HepG2 (cell line): Measurements from ENCODE around the gene SEMA3G.

Experiments used
- EZH2 ChIP-seq: conservative IDR thresholded peaks from 2 replicates; pipeline ENCODE4 v1.6.1; 2012; ENCODE audit warnings: mild to moderate bottlenecking, low read depth, low read length, moderate library complexity
- FOSL2 ChIP-seq: sonication (generic); formaldehyde crosslinking; IDR thresholded peaks from 2 replicates; pipeline ENCODE4 v1.4.0; 2020; ENCODE audit warnings: missing genetic modification reagents
- FOXO4 ChIP-seq: sonication (generic); formaldehyde crosslinking; conservative IDR thresholded peaks from 2 replicates; pipeline ENCODE4 v1.8.1; 2023; ENCODE audit warnings: missing genetic modification reagents
- HOXA7 ChIP-seq: sonication (generic); formaldehyde crosslinking; IDR thresholded peaks from 2 replicates; pipeline ENCODE4 v1.8.1; 2022; ENCODE audit warnings: mild to moderate bottlenecking, missing genetic modification reagents, moderate library complexity
- MXI1 ChIP-seq: IDR thresholded peaks from 3 replicates; pipeline ENCODE4 v1.6.1; 2012; ENCODE audit warnings: low read depth, low read length, inconsistent platforms, borderline replicate concordance
- NR0B2 ChIP-seq: sonication (generic); formaldehyde crosslinking; IDR thresholded peaks from 2 replicates; pipeline ENCODE4 v1.4.0; 2020; ENCODE audit warnings: mild to moderate bottlenecking, missing genetic modification reagents
- POLR2AphosphoS5 ChIP-seq: IDR thresholded peaks from 2 replicates; pipeline ENCODE4 v1.6.1; 2012; ENCODE audit warnings: low read depth, low read length
- TCF12 ChIP-seq, 2 experiments: fragments of 450-650 bp in 1 of 2; sonication (generic) in 1 of 2; formaldehyde crosslinking in 1 of 2; IDR thresholded peaks; 2 replicates each; pipeline versions ENCODE4 v1.6.1 to v1.8.0; 2017 to 2022; ENCODE audit warnings: antibody characterized with exemption in 1 of 2, mild to moderate bottlenecking in 1 of 2, missing genetic modification reagents in 1 of 2, moderate library complexity in 1 of 2
- TCF7L2 ChIP-seq: IDR thresholded peaks from 2 replicates; pipeline ENCODE4 v1.6.1; 2011; ENCODE audit warnings: mild to moderate bottlenecking, low read depth, low read length, moderate library complexity
- ZFP36 ChIP-seq: fragments of 150-350 bp; IDR thresholded peaks from 2 replicates; pipeline ENCODE4 v1.6.1; 2018; ENCODE audit warnings: borderline replicate concordance, low read length, low read depth; ENCODE audit not compliant: partially characterized antibody
- TF ChIP-seq, protein P1 (sequence below): sonication (generic); formaldehyde crosslinking; IDR thresholded peaks from 2 replicates; pipeline ENCODE4 v1.5.0; 2020; ENCODE audit warnings: mild to moderate bottlenecking, missing genetic modification reagents, moderate library complexity
- TF ChIP-seq, protein P2 (sequence below), 2 experiments: IDR thresholded peaks; 2 replicates each; pipeline ENCODE4 v1.6.1; 2011 to 2012; ENCODE audit warnings: low read length in 2 of 2, borderline replicate concordance in 1 of 2, low read depth in 1 of 2, mild to moderate bottlenecking in 1 of 2, moderate library complexity in 1 of 2
- TF ChIP-seq, protein P3 (sequence below): IDR thresholded peaks from 2 replicates; pipeline ENCODE4 v1.6.1; 2012; ENCODE audit warnings: low read depth, low read length, improper control_type of control experiment
- TF ChIP-seq, protein P4 (sequence below): sonication (generic); formaldehyde crosslinking; IDR thresholded peaks from 2 replicates; pipeline ENCODE4 v1.4.0; 2020; ENCODE audit warnings: missing genetic modification reagents

DNA sequence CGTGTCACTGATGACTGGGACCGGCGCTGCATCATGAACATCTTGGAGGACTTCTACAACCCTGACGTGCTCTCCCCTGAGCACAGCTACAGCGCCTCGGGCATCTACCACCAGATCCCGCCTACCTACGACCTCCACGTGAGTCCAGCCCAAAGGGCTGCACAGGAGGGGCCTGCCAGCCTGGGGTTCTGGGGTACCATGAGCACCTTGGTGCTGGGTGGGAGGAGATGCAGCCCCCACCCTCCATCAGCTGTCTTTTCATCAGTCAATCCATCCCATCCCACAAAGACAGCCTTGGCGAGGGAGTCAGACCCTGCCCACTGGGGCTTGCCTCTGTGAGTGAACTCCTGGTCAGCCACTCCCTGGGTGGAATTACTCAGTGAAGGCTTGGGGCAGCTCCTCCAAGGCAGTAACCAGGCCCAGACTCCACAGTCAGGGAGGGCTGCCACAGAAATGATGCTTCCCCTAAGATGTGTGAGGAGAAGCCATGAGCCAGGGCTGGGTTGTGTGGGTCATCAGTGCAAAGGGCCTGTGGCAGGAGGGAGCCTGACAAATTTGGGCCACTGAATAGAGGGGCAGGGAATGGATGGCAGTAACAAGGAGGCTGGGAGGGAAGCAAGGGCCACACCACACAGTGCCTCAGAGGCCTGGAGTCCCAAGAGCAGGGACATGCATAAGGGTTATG, 47.9 kb downstream of the SEMA3G start:
- TF ChIP-seq POLR2AphosphoS5 (no peak), EZH2 (no peak), FOXO4 (CRISPR knock-in tag) (no peak), NR0B2 (CRISPR knock-in tag) (no peak), HOXA7 (CRISPR knock-in tag) (no peak), TCF12 (IDR thresholded peaks at IDR 0.05) (no peak), TCF12 (CRISPR knock-in tag; IDR thresholded peaks at IDR 0.05) (no peak), MXI1 (no peak), TCF7L2 (no peak), FOSL2 (CRISPR knock-in tag) (no peak), ZFP36 (no peak)
- TF ChIP-seq, protein P1, sequence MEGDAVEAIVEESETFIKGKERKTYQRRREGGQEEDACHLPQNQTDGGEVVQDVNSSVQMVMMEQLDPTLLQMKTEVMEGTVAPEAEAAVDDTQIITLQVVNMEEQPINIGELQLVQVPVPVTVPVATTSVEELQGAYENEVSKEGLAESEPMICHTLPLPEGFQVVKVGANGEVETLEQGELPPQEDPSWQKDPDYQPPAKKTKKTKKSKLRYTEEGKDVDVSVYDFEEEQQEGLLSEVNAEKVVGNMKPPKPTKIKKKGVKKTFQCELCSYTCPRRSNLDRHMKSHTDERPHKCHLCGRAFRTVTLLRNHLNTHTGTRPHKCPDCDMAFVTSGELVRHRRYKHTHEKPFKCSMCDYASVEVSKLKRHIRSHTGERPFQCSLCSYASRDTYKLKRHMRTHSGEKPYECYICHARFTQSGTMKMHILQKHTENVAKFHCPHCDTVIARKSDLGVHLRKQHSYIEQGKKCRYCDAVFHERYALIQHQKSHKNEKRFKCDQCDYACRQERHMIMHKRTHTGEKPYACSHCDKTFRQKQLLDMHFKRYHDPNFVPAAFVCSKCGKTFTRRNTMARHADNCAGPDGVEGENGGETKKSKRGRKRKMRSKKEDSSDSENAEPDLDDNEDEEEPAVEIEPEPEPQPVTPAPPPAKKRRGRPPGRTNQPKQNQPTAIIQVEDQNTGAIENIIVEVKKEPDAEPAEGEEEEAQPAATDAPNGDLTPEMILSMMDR (CRISPR knock-in tag) = no peak
- TF ChIP-seq, protein P2, sequence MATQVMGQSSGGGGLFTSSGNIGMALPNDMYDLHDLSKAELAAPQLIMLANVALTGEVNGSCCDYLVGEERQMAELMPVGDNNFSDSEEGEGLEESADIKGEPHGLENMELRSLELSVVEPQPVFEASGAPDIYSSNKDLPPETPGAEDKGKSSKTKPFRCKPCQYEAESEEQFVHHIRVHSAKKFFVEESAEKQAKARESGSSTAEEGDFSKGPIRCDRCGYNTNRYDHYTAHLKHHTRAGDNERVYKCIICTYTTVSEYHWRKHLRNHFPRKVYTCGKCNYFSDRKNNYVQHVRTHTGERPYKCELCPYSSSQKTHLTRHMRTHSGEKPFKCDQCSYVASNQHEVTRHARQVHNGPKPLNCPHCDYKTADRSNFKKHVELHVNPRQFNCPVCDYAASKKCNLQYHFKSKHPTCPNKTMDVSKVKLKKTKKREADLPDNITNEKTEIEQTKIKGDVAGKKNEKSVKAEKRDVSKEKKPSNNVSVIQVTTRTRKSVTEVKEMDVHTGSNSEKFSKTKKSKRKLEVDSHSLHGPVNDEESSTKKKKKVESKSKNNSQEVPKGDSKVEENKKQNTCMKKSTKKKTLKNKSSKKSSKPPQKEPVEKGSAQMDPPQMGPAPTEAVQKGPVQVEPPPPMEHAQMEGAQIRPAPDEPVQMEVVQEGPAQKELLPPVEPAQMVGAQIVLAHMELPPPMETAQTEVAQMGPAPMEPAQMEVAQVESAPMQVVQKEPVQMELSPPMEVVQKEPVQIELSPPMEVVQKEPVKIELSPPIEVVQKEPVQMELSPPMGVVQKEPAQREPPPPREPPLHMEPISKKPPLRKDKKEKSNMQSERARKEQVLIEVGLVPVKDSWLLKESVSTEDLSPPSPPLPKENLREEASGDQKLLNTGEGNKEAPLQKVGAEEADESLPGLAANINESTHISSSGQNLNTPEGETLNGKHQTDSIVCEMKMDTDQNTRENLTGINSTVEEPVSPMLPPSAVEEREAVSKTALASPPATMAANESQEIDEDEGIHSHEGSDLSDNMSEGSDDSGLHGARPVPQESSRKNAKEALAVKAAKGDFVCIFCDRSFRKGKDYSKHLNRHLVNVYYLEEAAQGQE (IDR thresholded peaks at IDR 0.05; ENCODE audit: borderline replicate concordance in 1 of 2, low read depth in 1 of 2, low read length in 2 of 2) = no peak
- TF ChIP-seq, protein P3, sequence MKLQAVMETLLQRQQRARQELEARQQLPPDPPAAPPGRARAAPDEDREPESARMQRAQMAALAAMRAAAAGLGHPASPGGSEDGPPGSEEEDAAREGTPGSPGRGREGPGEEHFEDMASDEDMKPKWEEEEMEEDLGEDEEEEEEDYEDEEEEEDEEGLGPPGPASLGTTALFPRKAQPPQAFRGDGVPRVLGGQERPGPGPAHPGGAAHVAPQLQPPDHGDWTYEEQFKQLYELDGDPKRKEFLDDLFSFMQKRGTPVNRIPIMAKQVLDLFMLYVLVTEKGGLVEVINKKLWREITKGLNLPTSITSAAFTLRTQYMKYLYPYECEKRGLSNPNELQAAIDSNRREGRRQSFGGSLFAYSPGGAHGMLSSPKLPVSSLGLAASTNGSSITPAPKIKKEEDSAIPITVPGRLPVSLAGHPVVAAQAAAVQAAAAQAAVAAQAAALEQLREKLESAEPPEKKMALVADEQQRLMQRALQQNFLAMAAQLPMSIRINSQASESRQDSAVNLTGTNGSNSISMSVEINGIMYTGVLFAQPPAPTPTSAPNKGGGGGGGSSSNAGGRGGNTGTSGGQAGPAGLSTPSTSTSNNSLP = no peak
- TF ChIP-seq, protein P4, sequence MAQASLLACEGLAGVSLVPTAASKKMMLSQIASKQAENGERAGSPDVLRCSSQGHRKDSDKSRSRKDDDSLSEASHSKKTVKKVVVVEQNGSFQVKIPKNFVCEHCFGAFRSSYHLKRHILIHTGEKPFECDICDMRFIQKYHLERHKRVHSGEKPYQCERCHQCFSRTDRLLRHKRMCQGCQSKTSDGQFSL = no peak
